Measurements from ENCODE around the gene POLR2A.
"Not testable (repeated sequence)": the region's sequence is repeated elsewhere in the genome, so short reads cannot be mapped to it uniquely, and the experiment has no call there.

POLR2A gene

GRCh38 chr17:7479213-7480088 is 4.7 kb upstream of the POLR2A start, which contains the start of gene ZBTB4:
Gene ZBTB4, minus strand, starts transcription at chr17:7479631. Its CDS starts 12,830 bp downstream, at chr17:7466801.
- peak; percentile 62 for DNase-seq (ENCODE audit: low spot score)

- no peak for DNase-seq (ENCODE audit: low spot score)
Measured at GRCh38 chr17:7480089-7480384, 4.1 kb upstream of the POLR2A start.

- not testable (repeated sequence) for DNase-seq (ENCODE audit: low spot score)
Measured at GRCh38 chr17:7481275-7481674, 2.9 kb upstream of the POLR2A start, which contains the start of gene SLC35G6. Gene SLC35G6, plus strand, starts transcription at chr17:7481446. Its CDS starts 71 bp downstream, at chr17:7481517.

GRCh38 chr17:7481842-7482741 is 2.1 kb upstream of the POLR2A start:
- not testable (repeated sequence) for DNase-seq (ENCODE audit: low spot score)

- DNase-seq (ENCODE audit: low spot score): not testable (repeated sequence)
Measured at GRCh38 chr17:7482742-7483088, 1.5 kb upstream of the POLR2A start.

GRCh38 chr17:7483255-7484066 is 705 bp upstream of the POLR2A start:
- DNase-seq (ENCODE audit: low spot score): peak; percentile 94

GRCh38 chr17:7484919-7485377 is 782 bp downstream of the POLR2A start:
- DNase-seq (ENCODE audit: low spot score): no peak

- no peak for DNase-seq (ENCODE audit: low spot score)
Measured at GRCh38 chr17:7486181-7486580, 2.0 kb downstream of the POLR2A start.

- DNase-seq (ENCODE audit: low spot score): no peak
Measured at GRCh38 chr17:7490144-7490543, 6.0 kb downstream of the POLR2A start.

- no peak for DNase-seq (ENCODE audit: low spot score)
Measured at GRCh38 chr17:7491583-7491982, 7.4 kb downstream of the POLR2A start.

- DNase-seq (ENCODE audit: low spot score): no peak
Measured at GRCh38 chr17:7493941-7494340, 9.8 kb downstream of the POLR2A start.

GRCh38 chr17:7495906-7496434 is 11.8 kb downstream of the POLR2A start:
- DNase-seq (ENCODE audit: low spot score): no peak

GRCh38 chr17:7496470-7497183 is 12.5 kb downstream of the POLR2A start:
- DNase-seq (ENCODE audit: low spot score): no peak

- no peak for DNase-seq (ENCODE audit: low spot score)
Measured at GRCh38 chr17:7497228-7497627, 13.1 kb downstream of the POLR2A start.

GRCh38 chr17:7497636-7498035 is 13.5 kb downstream of the POLR2A start:
- DNase-seq (ENCODE audit: low spot score): no peak

- no peak for DNase-seq (ENCODE audit: low spot score)
Measured at GRCh38 chr17:7499161-7499560, 15.0 kb downstream of the POLR2A start.

GRCh38 chr17:7501729-7502128 is 17.6 kb downstream of the POLR2A start:
- no peak for DNase-seq (ENCODE audit: low spot score)

- no peak for DNase-seq (ENCODE audit: low spot score)
Measured at GRCh38 chr17:7502171-7502847, 18.1 kb downstream of the POLR2A start.

- DNase-seq (ENCODE audit: low spot score): no peak
Measured at GRCh38 chr17:7502987-7503386, 18.8 kb downstream of the POLR2A start.

GRCh38 chr17:7503521-7503920 is 19.4 kb downstream of the POLR2A start:
- no peak for DNase-seq (ENCODE audit: low spot score)

Measured in CD4-positive, alpha-beta T cell treated with Interleukin-6 at 100 ng/mL for 8 hours (primary cell).